GM12873 (cell line): ENCODE results near the gene NLRP12.

Experiments used
- TF ChIP-seq, protein P1 (sequence below): IDR thresholded peaks from 2 replicates; pipeline ENCODE4 v1.5.1; 2012; ENCODE audit warnings: low read depth, mild to moderate bottlenecking, moderate library complexity, low read length, control low read depth; ENCODE audit not compliant: insufficient read depth; ENCODE audit errors: missing control alignments

NLRP12 gene, protein sequence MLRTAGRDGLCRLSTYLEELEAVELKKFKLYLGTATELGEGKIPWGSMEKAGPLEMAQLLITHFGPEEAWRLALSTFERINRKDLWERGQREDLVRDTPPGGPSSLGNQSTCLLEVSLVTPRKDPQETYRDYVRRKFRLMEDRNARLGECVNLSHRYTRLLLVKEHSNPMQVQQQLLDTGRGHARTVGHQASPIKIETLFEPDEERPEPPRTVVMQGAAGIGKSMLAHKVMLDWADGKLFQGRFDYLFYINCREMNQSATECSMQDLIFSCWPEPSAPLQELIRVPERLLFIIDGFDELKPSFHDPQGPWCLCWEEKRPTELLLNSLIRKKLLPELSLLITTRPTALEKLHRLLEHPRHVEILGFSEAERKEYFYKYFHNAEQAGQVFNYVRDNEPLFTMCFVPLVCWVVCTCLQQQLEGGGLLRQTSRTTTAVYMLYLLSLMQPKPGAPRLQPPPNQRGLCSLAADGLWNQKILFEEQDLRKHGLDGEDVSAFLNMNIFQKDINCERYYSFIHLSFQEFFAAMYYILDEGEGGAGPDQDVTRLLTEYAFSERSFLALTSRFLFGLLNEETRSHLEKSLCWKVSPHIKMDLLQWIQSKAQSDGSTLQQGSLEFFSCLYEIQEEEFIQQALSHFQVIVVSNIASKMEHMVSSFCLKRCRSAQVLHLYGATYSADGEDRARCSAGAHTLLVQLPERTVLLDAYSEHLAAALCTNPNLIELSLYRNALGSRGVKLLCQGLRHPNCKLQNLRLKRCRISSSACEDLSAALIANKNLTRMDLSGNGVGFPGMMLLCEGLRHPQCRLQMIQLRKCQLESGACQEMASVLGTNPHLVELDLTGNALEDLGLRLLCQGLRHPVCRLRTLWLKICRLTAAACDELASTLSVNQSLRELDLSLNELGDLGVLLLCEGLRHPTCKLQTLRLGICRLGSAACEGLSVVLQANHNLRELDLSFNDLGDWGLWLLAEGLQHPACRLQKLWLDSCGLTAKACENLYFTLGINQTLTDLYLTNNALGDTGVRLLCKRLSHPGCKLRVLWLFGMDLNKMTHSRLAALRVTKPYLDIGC

GRCh38 chr19:53824134-53824611 is at the start of gene NLRP12:
Gene NLRP12 (minus strand): TSS chr19:53824314. CDS start chr19:53824174, 140 bp downstream.
- TF ChIP-seq, protein P1, sequence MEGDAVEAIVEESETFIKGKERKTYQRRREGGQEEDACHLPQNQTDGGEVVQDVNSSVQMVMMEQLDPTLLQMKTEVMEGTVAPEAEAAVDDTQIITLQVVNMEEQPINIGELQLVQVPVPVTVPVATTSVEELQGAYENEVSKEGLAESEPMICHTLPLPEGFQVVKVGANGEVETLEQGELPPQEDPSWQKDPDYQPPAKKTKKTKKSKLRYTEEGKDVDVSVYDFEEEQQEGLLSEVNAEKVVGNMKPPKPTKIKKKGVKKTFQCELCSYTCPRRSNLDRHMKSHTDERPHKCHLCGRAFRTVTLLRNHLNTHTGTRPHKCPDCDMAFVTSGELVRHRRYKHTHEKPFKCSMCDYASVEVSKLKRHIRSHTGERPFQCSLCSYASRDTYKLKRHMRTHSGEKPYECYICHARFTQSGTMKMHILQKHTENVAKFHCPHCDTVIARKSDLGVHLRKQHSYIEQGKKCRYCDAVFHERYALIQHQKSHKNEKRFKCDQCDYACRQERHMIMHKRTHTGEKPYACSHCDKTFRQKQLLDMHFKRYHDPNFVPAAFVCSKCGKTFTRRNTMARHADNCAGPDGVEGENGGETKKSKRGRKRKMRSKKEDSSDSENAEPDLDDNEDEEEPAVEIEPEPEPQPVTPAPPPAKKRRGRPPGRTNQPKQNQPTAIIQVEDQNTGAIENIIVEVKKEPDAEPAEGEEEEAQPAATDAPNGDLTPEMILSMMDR = no peak

DNA sequence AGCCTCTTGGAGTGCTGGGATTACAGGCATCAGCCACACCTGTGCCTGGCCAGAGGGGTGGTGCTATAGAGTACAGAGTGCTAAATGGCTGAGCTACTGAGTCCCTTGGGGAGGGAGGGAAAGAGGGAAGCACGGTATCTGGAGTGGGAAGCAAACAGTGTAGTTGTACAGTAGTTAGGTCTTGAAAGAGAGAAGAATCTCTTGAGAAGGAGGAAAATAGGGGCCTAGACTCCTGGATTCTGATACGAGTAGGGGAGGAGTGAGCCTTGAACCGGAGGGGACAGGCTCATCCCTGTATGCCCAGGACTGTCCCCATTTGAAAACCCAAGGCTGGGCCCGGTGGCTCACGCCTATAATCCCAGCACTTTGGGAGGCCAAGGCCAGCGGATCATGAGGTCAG is 48.6 kb upstream of the NLRP12 start:
- TF ChIP-seq, protein P1 = no peak

DNA sequence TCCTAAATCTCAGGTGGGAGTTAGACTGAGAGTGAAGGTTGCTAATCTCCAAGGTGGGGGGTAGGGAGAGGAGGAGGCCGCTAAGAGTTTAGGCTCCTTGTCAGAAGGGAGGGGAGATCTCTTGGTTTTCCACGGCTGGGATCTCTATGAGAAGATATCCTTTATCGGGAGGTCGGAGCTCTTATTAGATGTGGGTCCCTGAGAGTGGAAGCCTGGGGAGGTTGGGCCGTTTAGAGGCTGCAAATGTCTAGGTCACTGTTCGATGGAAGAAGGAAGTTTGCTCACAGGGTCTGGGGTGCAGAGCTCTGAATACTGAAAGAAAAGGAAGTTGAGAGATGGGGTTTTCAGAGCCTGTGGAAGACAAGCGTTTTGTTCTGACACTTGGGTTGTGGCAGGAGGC is 47.3 kb upstream of the NLRP12 start:
- TF ChIP-seq, protein P1 = no peak

DNA sequence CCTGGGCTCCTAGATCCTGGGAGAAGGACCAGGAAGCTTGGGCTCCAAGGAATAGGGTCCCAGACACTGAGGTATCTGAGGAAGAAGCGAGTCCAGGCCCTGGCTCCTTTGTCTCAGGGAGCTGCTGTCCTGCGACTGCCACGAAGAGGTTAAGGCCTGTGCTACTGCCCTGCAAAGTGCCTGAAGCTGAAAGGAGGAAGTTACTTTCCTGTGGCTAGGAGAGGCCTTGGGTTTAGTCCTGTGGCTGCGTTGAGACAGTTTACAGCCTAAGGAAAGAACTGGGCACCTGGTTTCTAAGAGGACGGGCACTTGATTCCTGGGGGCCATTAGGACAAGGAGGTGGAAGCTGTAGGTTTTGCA is 46.4 kb upstream of the NLRP12 start:
- TF ChIP-seq, protein P1 = no peak

- TF ChIP-seq, protein P1 = peak; percentile 22
These were observed 45.0 kb upstream of the NLRP12 start for GRCh38 chr19:53868892-53869804.

DNA sequence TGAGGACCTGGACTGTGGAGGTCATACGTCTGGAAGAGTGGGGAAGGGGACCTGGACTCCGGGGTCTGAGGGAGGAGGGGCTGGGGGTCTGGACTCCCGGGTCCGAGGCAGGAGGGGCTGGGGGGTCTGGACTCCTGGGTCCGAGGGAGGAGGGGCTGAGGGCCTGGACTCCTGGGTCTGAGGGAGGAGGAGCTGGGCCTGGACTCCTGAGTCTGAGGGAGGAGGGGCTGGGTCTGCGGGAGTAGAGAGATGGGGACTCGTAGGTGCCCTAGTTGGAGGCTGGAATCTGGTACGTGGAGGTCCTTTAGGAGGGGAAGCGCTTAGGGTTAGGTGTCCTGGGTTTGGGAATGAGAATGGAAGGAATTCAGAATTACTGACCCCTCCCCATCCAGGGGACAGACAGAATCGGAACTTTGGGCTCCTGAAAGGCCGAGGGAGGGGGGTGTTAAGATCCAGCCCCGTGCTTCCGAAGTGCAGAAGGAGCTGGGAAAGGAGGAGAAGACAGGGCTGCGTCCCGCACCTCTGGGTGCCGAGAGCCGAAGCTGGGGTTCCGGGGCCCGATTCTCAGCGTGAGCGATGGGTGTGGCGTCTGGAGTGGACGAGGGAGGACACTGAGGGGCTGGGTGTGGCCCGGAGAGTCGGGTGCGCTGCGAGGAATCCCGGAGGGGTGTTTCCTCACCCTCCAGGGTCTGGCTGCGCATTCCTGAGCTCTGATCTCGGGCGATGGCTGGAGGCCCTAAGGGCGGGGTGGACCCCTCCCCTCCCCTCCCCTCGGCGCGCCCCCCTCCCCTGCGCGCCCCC is 44.2 kb upstream of the NLRP12 start:
- TF ChIP-seq, protein P1 = no peak
